Body of pancreas (tissue), 4 donors: Measurements from ENCODE around the gene AQP5.

ENCODE experiments used
- POLR2A ChIP-seq, 3 donors: fragments of 450-650 bp; IDR thresholded peaks; one replicate each; pipeline ENCODE4 v1.6.1; 2016; ENCODE audit warnings: antibody characterized with exemption in 3 of 3, mild to moderate bottlenecking in 2 of 3
- TF ChIP-seq, protein P1 (sequence below), 7 experiments: fragments of 450-650 bp in 4 of 7; fragments of 200-600 bp in 3 of 7; sonication (generic) in 3 of 7; IDR thresholded peaks; one replicate each; pipeline ENCODE4 v1.5.1; 2016 to 2019; ENCODE audit warnings: antibody characterized with exemption in 7 of 7

DNA sequence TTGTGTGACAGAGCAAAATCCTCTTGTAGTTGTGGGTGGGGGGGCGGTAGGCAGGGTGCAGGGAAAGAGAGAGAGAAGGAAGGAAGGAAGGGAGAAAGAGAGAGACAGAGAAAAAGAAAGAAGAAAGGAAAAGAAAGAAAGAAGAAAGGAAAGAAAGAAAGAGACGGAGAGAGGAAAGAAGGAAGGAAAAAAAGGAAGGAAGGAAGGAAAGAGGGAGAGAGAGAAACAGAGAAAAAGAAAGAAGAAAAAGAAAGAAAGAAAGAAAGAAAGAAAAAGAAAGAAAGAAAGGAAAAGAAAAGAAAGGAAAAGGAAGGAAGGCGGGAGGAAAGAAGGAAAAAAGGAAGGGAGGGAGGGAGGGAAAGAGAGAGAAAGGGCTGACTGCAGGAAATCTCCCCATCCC, 40.4 kb upstream of the AQP5 start:
- TF ChIP-seq, protein P1, sequence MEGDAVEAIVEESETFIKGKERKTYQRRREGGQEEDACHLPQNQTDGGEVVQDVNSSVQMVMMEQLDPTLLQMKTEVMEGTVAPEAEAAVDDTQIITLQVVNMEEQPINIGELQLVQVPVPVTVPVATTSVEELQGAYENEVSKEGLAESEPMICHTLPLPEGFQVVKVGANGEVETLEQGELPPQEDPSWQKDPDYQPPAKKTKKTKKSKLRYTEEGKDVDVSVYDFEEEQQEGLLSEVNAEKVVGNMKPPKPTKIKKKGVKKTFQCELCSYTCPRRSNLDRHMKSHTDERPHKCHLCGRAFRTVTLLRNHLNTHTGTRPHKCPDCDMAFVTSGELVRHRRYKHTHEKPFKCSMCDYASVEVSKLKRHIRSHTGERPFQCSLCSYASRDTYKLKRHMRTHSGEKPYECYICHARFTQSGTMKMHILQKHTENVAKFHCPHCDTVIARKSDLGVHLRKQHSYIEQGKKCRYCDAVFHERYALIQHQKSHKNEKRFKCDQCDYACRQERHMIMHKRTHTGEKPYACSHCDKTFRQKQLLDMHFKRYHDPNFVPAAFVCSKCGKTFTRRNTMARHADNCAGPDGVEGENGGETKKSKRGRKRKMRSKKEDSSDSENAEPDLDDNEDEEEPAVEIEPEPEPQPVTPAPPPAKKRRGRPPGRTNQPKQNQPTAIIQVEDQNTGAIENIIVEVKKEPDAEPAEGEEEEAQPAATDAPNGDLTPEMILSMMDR (IDR thresholded peaks at IDR 0.05): no peak
- TF ChIP-seq POLR2A (IDR thresholded peaks at IDR 0.05): no peak
